HG03196 (cell line): ENCODE results near the gene CYP2D6.
"Not testable (repeated sequence)": the region's sequence is repeated elsewhere in the genome, so short reads cannot be mapped to it uniquely, and the experiment has no call there.

ENCODE experiments used
- ATAC-seq: cut with Tn5 transposase; IDR thresholded peaks from one replicate; pipeline ENCODE4 v1.9.1; 2021; ENCODE audit not compliant: unreplicated experiment

CYP2D6 gene

GRCh38 chr22:42158456-42159132 lies 28.0 kb upstream of the CYP2D6 start:
- no peak for ATAC-seq

- no peak for ATAC-seq
Measured at GRCh38 chr22:42156598-42156997, 26.0 kb upstream of the CYP2D6 start.

GRCh38 chr22:42156121-42156520 lies 25.5 kb upstream of the CYP2D6 start:
- no peak for ATAC-seq

- ATAC-seq = no peak
Measured at GRCh38 chr22:42155053-42155543, 24.5 kb upstream of the CYP2D6 start.

GRCh38 chr22:42154293-42155052 lies 23.9 kb upstream of the CYP2D6 start:
- ATAC-seq = no peak

- no peak for ATAC-seq
Measured at GRCh38 chr22:42152661-42153270, 22.2 kb upstream of the CYP2D6 start.

GRCh38 chr22:42151924-42152635 lies 21.5 kb upstream of the CYP2D6 start:
- ATAC-seq = no peak

GRCh38 chr22:42150727-42151590 lies 20.3 kb upstream of the CYP2D6 start:
- ATAC-seq = no peak

- not testable (repeated sequence) for ATAC-seq
Measured at GRCh38 chr22:42149798-42150197, 19.2 kb upstream of the CYP2D6 start.

GRCh38 chr22:42145175-42145574 lies 14.6 kb upstream of the CYP2D6 start:
- no peak for ATAC-seq

GRCh38 chr22:42143859-42144822 lies 13.5 kb upstream of the CYP2D6 start:
- ATAC-seq = not testable (repeated sequence)

- ATAC-seq = no peak
Measured at GRCh38 chr22:42142771-42143461, 12.3 kb upstream of the CYP2D6 start.

GRCh38 chr22:42141307-42142057 lies 10.9 kb upstream of the CYP2D6 start:
- ATAC-seq = not testable (repeated sequence)

- ATAC-seq = not testable (repeated sequence)
Measured at GRCh38 chr22:42140153-42140552, 9.5 kb upstream of the CYP2D6 start.

- ATAC-seq = not testable (repeated sequence)
Measured at GRCh38 chr22:42139508-42139907, 8.9 kb upstream of the CYP2D6 start.

- ATAC-seq = no peak
Measured at GRCh38 chr22:42138972-42139371, 8.4 kb upstream of the CYP2D6 start.

GRCh38 chr22:42138122-42138770 lies 7.6 kb upstream of the CYP2D6 start:
- no peak for ATAC-seq
